Stimulated activated CD8-positive, alpha-beta memory T cell treated with anti-CD3 and anti-CD28 coated beads, Interleukin-4, amount 100 ng/mL, for 48 hours (primary cell): ENCODE measurements around the gene GOPC.

ENCODE experiments used
- DNase-seq: peaks from one replicate; pipeline ENCODE4 v3.0.0-alpha.2; 2020

The GOPC gene

DNA sequence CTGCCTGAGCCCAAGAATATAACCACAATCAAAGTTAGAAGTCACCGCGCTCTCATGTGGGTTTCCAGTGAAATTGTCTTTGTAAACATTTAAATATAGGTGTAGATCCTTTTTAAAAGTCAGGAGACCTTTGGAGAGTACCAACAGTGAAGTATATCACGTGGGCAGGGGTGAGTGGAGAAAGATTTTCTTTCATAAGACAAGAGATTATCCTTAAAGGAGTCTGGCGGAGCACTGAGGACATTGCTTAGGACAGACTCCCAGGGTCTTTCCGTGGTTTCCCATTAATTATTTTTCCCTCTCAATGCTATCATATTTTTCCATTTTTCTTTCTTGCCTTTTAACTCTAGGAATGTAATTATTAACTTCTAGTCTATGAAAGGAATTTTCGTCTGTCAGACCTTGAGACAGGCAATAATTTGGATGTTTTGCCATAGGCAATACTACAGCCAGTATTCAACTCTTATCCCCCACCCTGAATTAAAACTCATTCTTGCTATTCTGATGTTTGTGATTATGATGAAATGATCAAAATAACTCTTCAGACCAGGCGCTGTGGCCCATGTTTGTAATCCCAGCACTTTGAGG is 88.4 kb downstream of the GOPC start:
- no peak for DNase-seq

DNA sequence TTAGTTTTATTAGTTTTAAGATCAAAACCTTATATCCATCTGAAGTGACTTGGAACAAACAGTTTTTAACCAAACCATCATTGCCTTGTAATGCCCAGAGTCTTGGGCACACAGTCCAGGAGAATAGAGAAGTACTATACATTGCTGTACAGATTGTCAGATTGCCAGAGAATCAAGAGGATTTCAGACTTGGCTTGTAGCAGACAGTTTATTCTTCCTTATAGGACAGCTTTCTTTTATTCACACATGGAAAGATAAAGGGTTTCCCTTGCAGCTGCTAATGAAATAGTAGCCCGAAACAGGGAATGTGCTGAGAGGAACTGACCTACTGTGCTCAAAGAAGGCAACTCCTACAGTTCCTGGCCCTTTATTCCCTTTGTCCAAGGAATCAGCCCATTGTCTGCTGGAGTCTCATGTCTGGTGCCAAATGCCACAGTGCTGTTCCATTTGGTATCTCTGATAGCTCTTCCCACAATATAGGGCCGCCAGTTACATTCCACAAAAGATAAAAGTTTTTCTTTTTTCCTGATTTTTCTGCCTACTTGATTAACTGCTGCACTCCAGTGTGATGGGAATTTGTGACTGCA is 89.2 kb downstream of the GOPC start:
- no peak for DNase-seq

DNA sequence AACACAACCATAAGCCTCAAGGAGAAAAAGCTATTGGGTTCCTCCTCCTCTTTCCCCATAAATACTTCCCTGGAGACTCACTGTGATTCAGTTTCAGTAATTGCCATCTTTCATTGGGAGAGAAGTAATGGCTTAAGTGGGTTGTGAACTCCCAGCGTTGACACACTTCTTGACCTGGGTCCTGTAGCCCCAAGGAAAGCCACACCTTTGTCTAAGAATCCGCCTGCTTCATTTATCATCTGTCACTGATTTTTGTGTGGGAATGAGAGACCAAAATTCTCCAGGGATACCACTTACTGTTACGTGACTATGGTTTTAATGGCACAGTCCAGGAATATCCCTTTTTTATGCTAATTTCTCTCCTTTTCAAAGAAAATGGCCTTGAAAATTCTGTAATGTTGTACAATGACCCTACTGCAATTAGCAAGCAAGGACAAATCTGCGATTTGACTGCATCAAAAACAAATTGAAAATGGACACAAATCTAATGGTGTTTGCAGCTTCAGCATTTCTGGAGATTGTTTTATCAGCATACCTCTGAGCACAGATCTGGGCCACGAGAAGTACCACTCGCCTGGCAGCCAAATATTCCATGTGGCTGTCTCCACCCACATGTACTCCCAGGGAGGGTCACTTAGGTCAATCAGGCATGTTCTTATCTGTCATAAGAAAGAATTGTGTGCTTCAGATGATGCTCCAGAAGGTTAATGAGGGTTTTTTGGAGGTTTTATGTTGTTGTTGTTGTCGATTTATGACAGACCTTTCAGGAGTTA is 90.1 kb downstream of the GOPC start:
- DNase-seq = no peak
